Liver (tissue), 3 donors: ENCODE data around the gene PPP1R9A.

ENCODE experiments used
- CTCF ChIP-seq: fragments of 150-350 bp; IDR thresholded peaks from 2 replicates; pipeline ENCODE4 v1.5.1; 2017; ENCODE audit warnings: improper control_type of control experiment, low read depth, low read length; ENCODE audit not compliant: missing input control
- GABPA ChIP-seq, 2 donors: IDR thresholded peaks in 1 of 2; conservative IDR thresholded peaks in 1 of 2; 2 replicates each; pipeline ENCODE4 v1.6.1; 2016; ENCODE audit warnings: antibody characterized with exemption in 2 of 2, mild to moderate bottlenecking in 1 of 2, moderate library complexity in 1 of 2
- JUND ChIP-seq, 2 donors: IDR thresholded peaks; 2 replicates each; pipeline ENCODE4 v1.6.1; 2016; ENCODE audit warnings: antibody characterized with exemption in 2 of 2
- RAD21 ChIP-seq, 2 donors: IDR thresholded peaks; 2 replicates each; pipeline ENCODE4 v1.6.1; 2016; ENCODE audit warnings: antibody characterized with exemption in 2 of 2, mild to moderate bottlenecking in 2 of 2
- REST ChIP-seq: IDR thresholded peaks from 2 replicates; pipeline ENCODE4 v1.6.1; 2016; ENCODE audit warnings: antibody characterized with exemption, mild to moderate bottlenecking
- donor health status: healthy.
- donor health status: healthy.

GRCh38 chr7:95172420-95172819, 265.0 kb downstream of the PPP1R9A start:
- TF ChIP-seq CTCF, result no peak
- no peak for TF ChIP-seq RAD21 (IDR thresholded peaks at IDR 0.05)
- no peak for TF ChIP-seq JUND (IDR thresholded peaks at IDR 0.05)
- TF ChIP-seq REST, result no peak
- TF ChIP-seq GABPA (IDR thresholded peaks at IDR 0.05 in 1 of 2, conservative IDR thresholded peaks at IDR 0.05 in 1 of 2), result no peak
